A673 (cell line): ENCODE data around the gene TMEM121.

Source experiments
- EZH2 ChIP-seq: fragments of 200-600 bp; sonication (generic); IDR thresholded peaks from 2 replicates; pipeline ENCODE4 v1.6.1; 2017; ENCODE audit warnings: borderline replicate concordance, low read depth, mild to moderate bottlenecking, mixed read lengths, antibody characterized with exemption, low read length; ENCODE audit not compliant: poor library complexity, severe bottlenecking
- TF ChIP-seq, protein P1 (sequence below): fragments of 300-800, 200-600 bp; sonication (generic); conservative IDR thresholded peaks from 2 replicates; pipeline ENCODE4 v1.5.1; 2017; ENCODE audit warnings: low read depth, mild to moderate bottlenecking, antibody characterized with exemption, low read length, moderate library complexity, mixed read lengths

DNA sequence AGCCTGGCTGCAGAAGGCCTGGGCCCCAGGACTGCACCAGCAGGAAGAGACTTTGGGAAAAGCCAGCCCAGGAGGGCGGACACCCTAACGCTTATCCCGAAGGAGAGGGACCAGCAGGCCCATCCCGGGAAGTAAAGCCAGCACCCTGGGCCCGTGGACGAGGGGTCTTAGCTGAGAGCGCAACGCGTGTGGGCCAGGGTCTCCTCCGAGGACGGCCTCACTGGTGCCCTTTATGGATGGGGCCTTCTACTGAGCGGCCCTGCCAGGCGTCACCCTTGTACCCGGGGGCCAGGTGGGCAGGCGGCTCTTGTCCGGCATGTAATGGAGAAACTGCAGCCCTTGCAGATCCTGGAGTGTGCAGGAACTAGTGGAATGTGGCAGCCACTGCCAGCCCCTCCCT is 21.3 kb upstream of the TMEM121 start:
- TF ChIP-seq, protein P1, sequence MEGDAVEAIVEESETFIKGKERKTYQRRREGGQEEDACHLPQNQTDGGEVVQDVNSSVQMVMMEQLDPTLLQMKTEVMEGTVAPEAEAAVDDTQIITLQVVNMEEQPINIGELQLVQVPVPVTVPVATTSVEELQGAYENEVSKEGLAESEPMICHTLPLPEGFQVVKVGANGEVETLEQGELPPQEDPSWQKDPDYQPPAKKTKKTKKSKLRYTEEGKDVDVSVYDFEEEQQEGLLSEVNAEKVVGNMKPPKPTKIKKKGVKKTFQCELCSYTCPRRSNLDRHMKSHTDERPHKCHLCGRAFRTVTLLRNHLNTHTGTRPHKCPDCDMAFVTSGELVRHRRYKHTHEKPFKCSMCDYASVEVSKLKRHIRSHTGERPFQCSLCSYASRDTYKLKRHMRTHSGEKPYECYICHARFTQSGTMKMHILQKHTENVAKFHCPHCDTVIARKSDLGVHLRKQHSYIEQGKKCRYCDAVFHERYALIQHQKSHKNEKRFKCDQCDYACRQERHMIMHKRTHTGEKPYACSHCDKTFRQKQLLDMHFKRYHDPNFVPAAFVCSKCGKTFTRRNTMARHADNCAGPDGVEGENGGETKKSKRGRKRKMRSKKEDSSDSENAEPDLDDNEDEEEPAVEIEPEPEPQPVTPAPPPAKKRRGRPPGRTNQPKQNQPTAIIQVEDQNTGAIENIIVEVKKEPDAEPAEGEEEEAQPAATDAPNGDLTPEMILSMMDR: no peak
- no peak for TF ChIP-seq EZH2
